HCT116 (cell line): ENCODE results near the gene CSPG4. TPM values are rescaled to one million over a fixed set of nuclear protein-coding genes. Genes with fewer than 3 reads are reported as not detected.

Experiments used
- ATAC-seq: fragments of 200-7000 bp; cut with Tn5 transposase; 2 replicates; pipeline ENCODE4 v1.9.1; 2020; ENCODE audit warnings: mild to moderate bottlenecking, moderate library complexity
- BruUV-seq: library from RNA; stranded (reverse); fragments of 400-500 nt; replicated peaks from 2 replicates; lab custom pipeline; 2021; lab: Mats Ljungman, UMichigan
- CTCF ChIA-PET: fragments of 300-600 bp; sonication (Branson Sonifier 250); formaldehyde crosslinking; loops from one replicate; lab custom pipeline; 2021; ENCODE audit warnings: antibody characterized with exemption; lab: Charles Lee
- POLR2A ChIA-PET: fragments of 300-600, 350-600 bp; sonication (Branson Sonifier 250); formaldehyde crosslinking; loops from one replicate; lab custom pipeline; 2021; ENCODE audit warnings: antibody characterized with exemption; lab: Charles Lee
- RAD21 ChIA-PET, 2 experiments: fragments of 300-600 bp; sonication (Branson Sonifier 250); formaldehyde crosslinking; loops; one replicate each; lab custom pipeline; 2023; ENCODE audit warnings: low total read pairs in 2 of 2; ENCODE audit not compliant: uncharacterized antibody in 2 of 2, unreplicated experiment in 2 of 2, low non-redundant PET in 1 of 2; lab: Charles Lee
- DNase-seq: peaks from one replicate; pipeline ENCODE4 v3.0.0-alpha.2; 2010; ENCODE audit warnings: low read depth, low spot score
- H2AFZ ChIP-seq: fragments of 200-600 bp; shearing (Covaris generic), sonication (generic); 2 replicates; pipeline ENCODE4 v1.6.1; 2017; ENCODE audit warnings: low read depth, mixed run types, mixed read lengths, antibody characterized with exemption, low read length; ENCODE audit not compliant: poor library complexity, severe bottlenecking
- H3K27ac ChIP-seq: 2 replicates; pipeline ENCODE4 v1.5.1; 2012; ENCODE audit warnings: low read depth, low read length
- H3K27me3 ChIP-seq: fragments of 200-600 bp; sonication (generic); 2 replicates; pipeline ENCODE4 v1.6.1; 2016; ENCODE audit warnings: mixed run types, low read length, mixed read lengths; ENCODE audit not compliant: insufficient read depth
- H3K36me3 ChIP-seq, 2 experiments: fragments of 200-500 bp in 1 of 2; fragments of 200-600 bp in 1 of 2; sonication (Bioruptor generic) in 1 of 2; sonication (generic) in 1 of 2; 2 replicates each; pipeline versions ENCODE4 v1.5.1 to v1.6.1; 2014 to 2016; ENCODE audit warnings: low read length in 2 of 2, inconsistent platforms in 1 of 2, mixed read lengths in 1 of 2, mixed run types in 1 of 2; ENCODE audit not compliant: insufficient read depth in 2 of 2, control insufficient read depth in 1 of 2
- H3K4me1 ChIP-seq, 2 experiments: fragments of 200-600 bp in 1 of 2; sonication (generic) in 1 of 2; 2 replicates each; pipeline versions ENCODE4 v1.5.1 to v1.6.1; 2012 to 2017; ENCODE audit warnings: low read length in 2 of 2, inconsistent platforms in 1 of 2, mild to moderate bottlenecking in 1 of 2, mixed read lengths in 1 of 2, mixed run types in 1 of 2, moderate library complexity in 1 of 2; ENCODE audit not compliant: insufficient read depth in 2 of 2, control insufficient read depth in 1 of 2
- H3K4me2 ChIP-seq: fragments of 200-600 bp; sonication (generic); 2 replicates; pipeline ENCODE4 v1.6.1; 2017; ENCODE audit warnings: mixed run types, low read length, mixed read lengths
- H3K4me3 ChIP-seq, 2 experiments: fragments of 200-600 bp in 1 of 2; sonication (generic) in 1 of 2; replicated peaks in 1 of 2; 2 replicates each; pipeline ENCODE4 v1.5.1; 2011 to 2016; ENCODE audit warnings: low read length in 2 of 2, control low read depth in 1 of 2, low read depth in 1 of 2, mild to moderate bottlenecking in 1 of 2, mixed read lengths in 1 of 2, mixed run types in 1 of 2
- H3K79me2 ChIP-seq: fragments of 200-600 bp; sonication (generic); 2 replicates; pipeline ENCODE4 v1.6.1; 2017; ENCODE audit warnings: mild to moderate bottlenecking, mixed run types, low read length, moderate library complexity, mixed read lengths; ENCODE audit not compliant: insufficient read depth
- H3K9ac ChIP-seq: fragments of 200-600 bp; sonication (generic); 2 replicates; pipeline ENCODE4 v1.6.1; 2016; ENCODE audit warnings: low read length, mixed read lengths
- H3K9me2 ChIP-seq: fragments of 200-600 bp; sonication (generic), shearing (Covaris generic); 2 replicates; pipeline ENCODE4 v1.6.1; 2017; ENCODE audit warnings: mixed run types, mild to moderate bottlenecking, moderate library complexity; ENCODE audit not compliant: insufficient read depth
- H3K9me3 ChIP-seq, 2 experiments: fragments of 200-500 bp in 1 of 2; fragments of 200-600 bp in 1 of 2; sonication (Bioruptor generic) in 1 of 2; sonication (generic) in 1 of 2; 2 replicates each; pipeline ENCODE4 v1.6.1; 2014 to 2017; ENCODE audit warnings: low read length in 2 of 2, mixed read lengths in 2 of 2, inconsistent platforms in 1 of 2, low read depth in 1 of 2, mild to moderate bottlenecking in 1 of 2, mixed run types in 1 of 2, moderate library complexity in 1 of 2; ENCODE audit not compliant: control insufficient read depth in 1 of 2, insufficient read depth in 1 of 2
- H4K20me1 ChIP-seq: fragments of 200-600 bp; sonication (generic), shearing (Covaris generic); 2 replicates; pipeline ENCODE4 v1.6.1; 2017; ENCODE audit warnings: mixed run types, mild to moderate bottlenecking, moderate library complexity; ENCODE audit not compliant: insufficient read depth
- ATF3 ChIP-seq: IDR thresholded peaks from 2 replicates; pipeline ENCODE4 v1.6.1; 2012
- CBX3 ChIP-seq: IDR thresholded peaks from 2 replicates; pipeline ENCODE4 v1.6.1; 2012; ENCODE audit warnings: low read depth
- CEBPB ChIP-seq: IDR thresholded peaks from 2 replicates; pipeline ENCODE4 v1.6.1; 2012; ENCODE audit warnings: low read depth
- EGR1 ChIP-seq: IDR thresholded peaks from 2 replicates; pipeline ENCODE4 v1.6.1; 2012; ENCODE audit warnings: low read depth
- ELF1 ChIP-seq: IDR thresholded peaks from 2 replicates; pipeline ENCODE4 v1.6.1; 2012; ENCODE audit warnings: low read depth, borderline replicate concordance
- FOSL1 ChIP-seq: IDR thresholded peaks from 2 replicates; pipeline ENCODE4 v1.6.1; 2012; ENCODE audit warnings: low read depth
- JUND ChIP-seq: IDR thresholded peaks from 2 replicates; pipeline ENCODE4 v1.6.1; 2012
- SIN3A ChIP-seq: IDR thresholded peaks from 2 replicates; pipeline ENCODE4 v1.6.1; 2012; ENCODE audit warnings: low read depth
- SP1 ChIP-seq: IDR thresholded peaks from 2 replicates; pipeline ENCODE4 v1.6.1; 2012; ENCODE audit warnings: low read depth
- TCF7L2 ChIP-seq: IDR thresholded peaks from 2 replicates; pipeline ENCODE4 v1.7.0; 2011; ENCODE audit warnings: borderline replicate concordance, inconsistent platforms; ENCODE audit not compliant: insufficient read depth, insufficient read length; ENCODE audit errors: extremely low read depth
- ZBTB33 ChIP-seq: IDR thresholded peaks from 2 replicates; pipeline ENCODE4 v1.6.1; 2011; ENCODE audit warnings: mild to moderate bottlenecking, low read length, moderate library complexity; ENCODE audit not compliant: insufficient replicate concordance; ENCODE audit errors: extremely low read depth
- ZFX ChIP-seq: fragments of 450-650 bp; IDR thresholded peaks from 2 replicates; pipeline ENCODE4 v1.6.1; 2017
- intact Hi-C: fragments of 100-400 bp; cut with micrococcal nuclease; formaldehyde crosslinking; loops from 2 replicates; pipeline ENCODE4 v1.10.0; 2022
- total RNA-seq: library from RNA; stranded (reverse); gene quantifications from one replicate; pipeline ENCODE4 v1.2.1, GENCODE V29; 2021; ENCODE audit not compliant: unreplicated experiment
- TF ChIP-seq, protein P1 (sequence below): IDR thresholded peaks from 2 replicates; pipeline ENCODE4 v1.6.1; 2012; ENCODE audit warnings: low read depth

Gene CSPG4
- total RNA-seq, 1 experiment from 2014 or later, result 18.1 TPM

DNA sequence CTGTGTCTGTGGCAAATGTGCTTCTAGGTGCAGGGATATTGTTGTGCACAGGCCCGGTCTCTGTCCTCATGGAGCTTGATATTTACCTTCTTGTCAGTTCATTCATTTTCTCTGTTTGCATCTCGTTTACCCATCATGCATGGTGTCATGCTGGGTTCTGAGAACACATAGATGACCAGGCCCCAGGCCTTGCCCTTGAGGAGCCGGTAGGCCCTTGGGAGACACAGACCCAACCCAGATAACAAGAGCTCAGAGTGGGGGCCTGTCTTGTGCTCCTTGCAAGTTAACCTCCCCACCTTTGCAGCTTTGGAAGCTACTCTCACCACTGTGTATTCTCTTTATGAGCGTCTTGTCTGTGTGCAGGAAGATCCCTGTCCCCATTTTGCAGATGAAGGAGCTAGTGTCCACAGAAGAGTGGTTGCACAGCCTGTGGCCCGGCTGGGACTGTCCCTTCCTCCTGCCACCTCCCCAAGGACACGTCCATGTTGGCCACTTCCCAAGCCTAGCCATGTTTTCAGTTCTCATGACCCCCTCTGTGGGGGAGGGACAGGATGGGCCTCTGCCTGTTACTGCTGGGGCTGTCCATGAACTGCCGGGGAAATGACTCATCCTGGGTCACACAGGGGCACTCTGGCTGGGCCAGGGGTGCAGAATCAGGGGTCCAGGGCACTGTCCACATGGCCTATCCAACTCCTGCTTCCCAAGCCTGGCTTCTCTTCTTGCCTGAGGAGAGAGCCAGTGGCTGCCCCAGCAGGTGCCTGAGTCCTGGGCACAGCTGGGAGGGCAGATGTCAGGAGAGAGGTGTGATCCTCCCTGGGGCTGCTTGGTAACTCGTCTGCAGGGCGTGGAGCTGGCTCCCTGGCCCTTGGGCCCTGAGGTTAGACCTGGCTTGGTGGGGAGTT, 61.5 kb downstream of the CSPG4 start:
- DNase-seq (no peak), ATAC-seq (no peak)
- Histone ChIP-seq H3K9me3 (no peaks in the 10 kb centered on the region), H3K79me2 (peaks cover 45% of the 10 kb centered on the region), H3K9ac (peak overlapping the region; percentile 40), H3K27me3 (no peaks in the 10 kb centered on the region), H4K20me1 (no peaks in the 10 kb centered on the region), H3K27ac (peak overlapping the region; percentile 32; the same call in 1 of the 2 replicates), H3K9me2 (no peaks in the 10 kb centered on the region), H3K4me2 (peak overlapping the region; percentile 70), H3K4me1 (peaks cover 22 to 55% of the 10 kb centered on the region in 2 experiments), H2AFZ (no peak overlapping the region), H3K4me3 (peak overlapping the region in 1 of 2 experiments; percentile 32; a peak in 2 of 4 replicates), H3K36me3 (peaks cover 0 to 12% of the 10 kb centered on the region in 2 experiments; a peak in 1 of 4 replicates)
- CTCF ChIA-PET, result interaction anchor here (0.9 to 1.6 kb wide), 2 partner anchors 35 to 197 kb away, joined by 4 to 5 read pairs; no protein-coding TSS in a partner anchor
- TF ChIP-seq FOSL1, result no peak
- TF ChIP-seq JUND, result 0 out of 2 replicates have a peak, but pooled peaks have one; percentile 15
- TF ChIP-seq ATF3, result no peak
- TF ChIP-seq ZFX, result no peak
- POLR2A ChIA-PET, result interaction anchor here (0.6 to 0.9 kb wide), 2 partner anchors 9 to 19 kb away, joined by 4 to 6 read pairs; no protein-coding TSS in a partner anchor
- RAD21 ChIA-PET, result no interaction called here
- BruUV-seq, result no TSS peak
- intact Hi-C loops, result no loop called here

GRCh38 chr15:75649848-75650247, 62.8 kb downstream of the CSPG4 start:
- Histone ChIP-seq H3K36me3 (peaks cover 0 to 12% of the 10 kb centered on the region in 2 experiments; a peak in 1 of 4 replicates), H3K4me3 (no peak overlapping the region), H4K20me1 (no peaks in the 10 kb centered on the region), H3K79me2 (peaks cover 43% of the 10 kb centered on the region), H2AFZ (no peak overlapping the region), H3K27ac (peak overlapping the region; percentile 3; the same call in 1 of the 2 replicates), H3K4me2 (peak overlapping the region; percentile 70; the same call in 1 of the 2 replicates), H3K9me2 (no peaks in the 10 kb centered on the region), H3K27me3 (no peaks in the 10 kb centered on the region), H3K9ac (no peak overlapping the region), H3K4me1 (peaks cover 22 to 58% of the 10 kb centered on the region in 2 experiments), H3K9me3 (no peaks in the 10 kb centered on the region)
- ATAC-seq, result no peak
- ChIA-PET POLR2A (no interaction called here), CTCF (no interaction called here), RAD21 (no interaction called here)
- intact Hi-C loops, result no loop called here
- BruUV-seq, result no TSS peak
- no peak for DNase-seq
- TF ChIP-seq FOSL1 (no peak), CBX3 (no peak), SIN3A (no peak), SP1 (no peak), CEBPB (no peak), ZBTB33 (no peak), TCF7L2 (no peak), JUND (no peak), ELF1 (no peak), EGR1 (no peak)
- TF ChIP-seq, protein P1, sequence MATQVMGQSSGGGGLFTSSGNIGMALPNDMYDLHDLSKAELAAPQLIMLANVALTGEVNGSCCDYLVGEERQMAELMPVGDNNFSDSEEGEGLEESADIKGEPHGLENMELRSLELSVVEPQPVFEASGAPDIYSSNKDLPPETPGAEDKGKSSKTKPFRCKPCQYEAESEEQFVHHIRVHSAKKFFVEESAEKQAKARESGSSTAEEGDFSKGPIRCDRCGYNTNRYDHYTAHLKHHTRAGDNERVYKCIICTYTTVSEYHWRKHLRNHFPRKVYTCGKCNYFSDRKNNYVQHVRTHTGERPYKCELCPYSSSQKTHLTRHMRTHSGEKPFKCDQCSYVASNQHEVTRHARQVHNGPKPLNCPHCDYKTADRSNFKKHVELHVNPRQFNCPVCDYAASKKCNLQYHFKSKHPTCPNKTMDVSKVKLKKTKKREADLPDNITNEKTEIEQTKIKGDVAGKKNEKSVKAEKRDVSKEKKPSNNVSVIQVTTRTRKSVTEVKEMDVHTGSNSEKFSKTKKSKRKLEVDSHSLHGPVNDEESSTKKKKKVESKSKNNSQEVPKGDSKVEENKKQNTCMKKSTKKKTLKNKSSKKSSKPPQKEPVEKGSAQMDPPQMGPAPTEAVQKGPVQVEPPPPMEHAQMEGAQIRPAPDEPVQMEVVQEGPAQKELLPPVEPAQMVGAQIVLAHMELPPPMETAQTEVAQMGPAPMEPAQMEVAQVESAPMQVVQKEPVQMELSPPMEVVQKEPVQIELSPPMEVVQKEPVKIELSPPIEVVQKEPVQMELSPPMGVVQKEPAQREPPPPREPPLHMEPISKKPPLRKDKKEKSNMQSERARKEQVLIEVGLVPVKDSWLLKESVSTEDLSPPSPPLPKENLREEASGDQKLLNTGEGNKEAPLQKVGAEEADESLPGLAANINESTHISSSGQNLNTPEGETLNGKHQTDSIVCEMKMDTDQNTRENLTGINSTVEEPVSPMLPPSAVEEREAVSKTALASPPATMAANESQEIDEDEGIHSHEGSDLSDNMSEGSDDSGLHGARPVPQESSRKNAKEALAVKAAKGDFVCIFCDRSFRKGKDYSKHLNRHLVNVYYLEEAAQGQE, result no peak
